WI38 (cell line): ENCODE results near the gene TMEM61.

Source experiments
- H3K4me3 ChIP-seq: 2 replicates; pipeline ENCODE4 v1.5.1; 2011; ENCODE audit warnings: low read depth, mild to moderate bottlenecking, control low read depth, low read length
- TF ChIP-seq, protein P1 (sequence below): IDR thresholded peaks from 2 replicates; pipeline ENCODE4 v1.5.1; 2012; ENCODE audit warnings: low read depth, mild to moderate bottlenecking, control low read depth, low read length

TMEM61 gene

GRCh38 chr1:54973205-54973921 lies 7.1 kb upstream of the TMEM61 start:
- TF ChIP-seq, protein P1, sequence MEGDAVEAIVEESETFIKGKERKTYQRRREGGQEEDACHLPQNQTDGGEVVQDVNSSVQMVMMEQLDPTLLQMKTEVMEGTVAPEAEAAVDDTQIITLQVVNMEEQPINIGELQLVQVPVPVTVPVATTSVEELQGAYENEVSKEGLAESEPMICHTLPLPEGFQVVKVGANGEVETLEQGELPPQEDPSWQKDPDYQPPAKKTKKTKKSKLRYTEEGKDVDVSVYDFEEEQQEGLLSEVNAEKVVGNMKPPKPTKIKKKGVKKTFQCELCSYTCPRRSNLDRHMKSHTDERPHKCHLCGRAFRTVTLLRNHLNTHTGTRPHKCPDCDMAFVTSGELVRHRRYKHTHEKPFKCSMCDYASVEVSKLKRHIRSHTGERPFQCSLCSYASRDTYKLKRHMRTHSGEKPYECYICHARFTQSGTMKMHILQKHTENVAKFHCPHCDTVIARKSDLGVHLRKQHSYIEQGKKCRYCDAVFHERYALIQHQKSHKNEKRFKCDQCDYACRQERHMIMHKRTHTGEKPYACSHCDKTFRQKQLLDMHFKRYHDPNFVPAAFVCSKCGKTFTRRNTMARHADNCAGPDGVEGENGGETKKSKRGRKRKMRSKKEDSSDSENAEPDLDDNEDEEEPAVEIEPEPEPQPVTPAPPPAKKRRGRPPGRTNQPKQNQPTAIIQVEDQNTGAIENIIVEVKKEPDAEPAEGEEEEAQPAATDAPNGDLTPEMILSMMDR, result peak; percentile 51
- no peak overlapping the region for H3K4me3 ChIP-seq

- TF ChIP-seq, protein P1, result no peak
- H3K4me3 ChIP-seq, result no peak overlapping the region
Observed at GRCh38 chr1:54975356-54976108, 4.9 kb upstream of the TMEM61 start.

DNA sequence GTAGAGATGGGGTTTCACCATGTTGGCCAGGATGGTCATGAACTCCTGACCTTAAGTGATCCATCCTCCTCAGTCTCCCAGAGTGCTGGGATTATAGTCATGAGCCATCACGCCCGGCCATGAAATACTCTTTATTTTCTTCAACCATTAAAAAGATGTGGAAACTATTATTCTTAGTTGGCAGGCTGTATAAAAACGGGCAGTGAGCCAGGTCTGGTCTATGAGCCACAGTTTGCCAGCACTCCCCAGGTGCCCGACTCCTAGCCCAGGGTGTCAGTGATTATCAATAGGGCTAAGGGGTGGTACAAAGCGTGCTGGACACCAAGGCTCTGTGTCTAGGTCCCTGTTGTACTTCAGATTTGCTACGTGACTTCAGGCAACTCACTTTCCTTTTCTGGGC lies 3.7 kb upstream of the TMEM61 start:
- TF ChIP-seq, protein P1, result no peak
- H3K4me3 ChIP-seq, result no peak overlapping the region

DNA sequence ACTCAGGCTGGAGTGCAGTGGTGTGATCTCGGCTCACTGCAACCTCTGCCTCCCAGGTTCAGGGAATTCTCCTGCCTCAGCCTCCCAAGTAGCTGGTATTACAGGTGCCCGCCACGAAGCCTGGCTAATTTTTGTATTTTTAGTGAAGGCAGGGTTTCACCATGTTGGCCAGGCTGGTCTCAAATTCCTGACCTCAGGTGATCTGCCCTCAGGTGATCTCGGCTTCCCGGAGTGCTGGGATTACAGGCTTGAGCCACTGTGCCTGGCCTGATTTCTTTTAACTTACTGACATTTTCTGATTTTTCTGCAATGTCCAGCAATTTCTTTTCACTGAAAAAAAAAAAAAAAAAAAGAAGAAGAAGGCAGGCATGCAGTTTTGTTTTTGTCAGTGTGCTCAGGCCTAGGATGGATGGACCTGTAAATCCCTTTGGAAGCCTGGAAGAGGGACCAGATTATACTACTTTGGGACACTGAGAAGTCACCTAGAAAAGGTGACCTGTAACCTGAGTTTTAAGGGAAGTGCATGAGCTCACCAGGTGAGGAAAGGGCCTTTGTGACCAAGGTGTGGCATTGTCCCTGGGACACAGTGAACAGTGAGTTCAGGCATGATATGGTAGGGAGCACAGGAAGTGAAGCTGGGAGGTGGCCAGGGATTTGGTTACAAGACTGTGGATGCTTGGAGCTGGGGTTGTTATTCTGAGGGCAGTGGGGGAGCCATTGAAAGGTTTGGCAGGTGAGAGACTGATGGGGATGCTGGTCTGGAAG lies 2.7 kb upstream of the TMEM61 start:
- no peak overlapping the region for H3K4me3 ChIP-seq
- TF ChIP-seq, protein P1, result no peak

- no peak overlapping the region for H3K4me3 ChIP-seq
- TF ChIP-seq, protein P1, result no peak
Observed at GRCh38 chr1:54978528-54979326, 1.7 kb upstream of the TMEM61 start.

GRCh38 chr1:54979327-54979891 lies 1.0 kb upstream of the TMEM61 start:
- no peak overlapping the region for H3K4me3 ChIP-seq
- TF ChIP-seq, protein P1, result no peak
